ENCODE results near the gene FBXL2.

The FBXL2 gene, protein sequence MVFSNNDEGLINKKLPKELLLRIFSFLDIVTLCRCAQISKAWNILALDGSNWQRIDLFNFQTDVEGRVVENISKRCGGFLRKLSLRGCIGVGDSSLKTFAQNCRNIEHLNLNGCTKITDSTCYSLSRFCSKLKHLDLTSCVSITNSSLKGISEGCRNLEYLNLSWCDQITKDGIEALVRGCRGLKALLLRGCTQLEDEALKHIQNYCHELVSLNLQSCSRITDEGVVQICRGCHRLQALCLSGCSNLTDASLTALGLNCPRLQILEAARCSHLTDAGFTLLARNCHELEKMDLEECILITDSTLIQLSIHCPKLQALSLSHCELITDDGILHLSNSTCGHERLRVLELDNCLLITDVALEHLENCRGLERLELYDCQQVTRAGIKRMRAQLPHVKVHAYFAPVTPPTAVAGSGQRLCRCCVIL

DNA sequence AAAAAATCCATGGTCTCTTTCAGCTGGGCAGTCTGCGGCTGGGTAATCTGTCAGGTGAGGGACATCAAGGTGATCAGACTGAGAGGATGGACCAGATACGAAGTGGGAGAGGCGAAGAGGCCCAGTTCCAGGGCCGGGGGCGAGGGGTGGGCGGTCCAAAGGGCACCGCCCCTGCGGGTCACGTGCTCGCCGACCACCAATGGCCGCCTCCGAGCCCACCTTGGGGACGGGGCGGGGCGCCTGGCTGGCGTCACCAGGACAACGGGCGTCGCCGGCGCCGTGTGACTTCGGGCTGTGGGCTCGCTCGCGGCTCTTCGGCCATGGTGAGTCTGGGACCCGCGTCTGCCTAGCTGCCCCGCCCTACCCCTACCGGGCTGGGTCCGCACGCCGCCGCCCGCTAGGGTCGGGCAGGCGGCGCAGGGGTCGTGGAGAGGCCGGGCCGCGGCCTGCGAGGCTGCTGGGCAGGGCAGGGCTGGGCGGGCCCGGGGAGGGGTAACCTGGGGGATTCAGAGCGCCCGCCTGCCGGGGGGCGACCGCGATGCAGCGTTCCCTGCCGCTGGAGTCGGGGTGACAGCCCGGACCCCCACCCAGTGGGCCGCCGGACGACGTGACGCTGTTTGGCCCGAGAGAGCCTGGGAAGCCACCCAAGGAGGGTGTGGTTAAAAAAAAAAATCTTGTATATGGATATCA lies at the start of gene FBXL2:
Gene FBXL2 (plus strand): TSS at position 250 of the 690 bp plus-strand sequence. CDS start 71 bp downstream, at position 321.
- FAIRE-seq: no peak
- peak; percentile 54 for DNase-seq (ENCODE audit: low spot score)

DNA sequence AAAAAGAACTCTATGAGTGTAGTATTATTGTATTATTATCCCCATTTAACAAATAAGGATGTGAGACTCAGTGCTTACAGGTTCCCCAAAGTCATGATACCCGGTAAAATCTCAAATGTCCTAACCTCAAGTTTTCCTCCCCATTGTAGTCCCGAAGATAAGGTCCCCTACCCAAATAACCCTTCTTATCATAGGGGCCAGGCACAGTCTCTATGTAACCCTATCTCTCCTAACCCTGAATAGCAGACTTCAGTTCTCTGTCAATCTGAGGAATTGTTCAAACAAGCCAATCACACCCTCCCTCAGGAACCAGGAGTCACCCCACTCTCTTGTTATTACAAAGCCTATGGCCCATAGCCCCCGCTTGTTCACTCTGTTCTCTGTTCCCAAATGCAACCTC lies 48.2 kb upstream of the FBXL2 start:
- DNase-seq (ENCODE audit: low spot score) (no peak), FAIRE-seq (no peak)

DNA sequence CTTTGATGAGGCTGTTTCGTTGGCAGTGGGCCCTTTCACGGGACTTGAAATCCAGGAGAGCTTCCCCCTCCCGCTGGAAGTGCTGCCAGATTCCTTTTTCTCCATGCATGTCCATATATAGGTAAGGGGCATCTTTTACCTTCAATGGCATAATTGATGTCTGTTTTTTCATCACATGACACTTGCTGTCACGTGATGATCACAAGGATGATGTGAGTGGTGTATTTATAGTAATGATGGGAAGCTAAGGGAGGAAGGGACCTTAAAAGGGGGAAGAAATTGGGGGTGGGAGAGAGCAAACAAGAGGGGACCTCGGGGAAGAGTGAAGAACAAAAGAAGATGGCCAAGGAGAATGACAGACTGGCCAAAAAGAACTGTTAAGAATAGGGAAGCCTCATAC lies 47.3 kb upstream of the FBXL2 start:
- no peak for FAIRE-seq
- DNase-seq (ENCODE audit: low spot score): no peak

DNA sequence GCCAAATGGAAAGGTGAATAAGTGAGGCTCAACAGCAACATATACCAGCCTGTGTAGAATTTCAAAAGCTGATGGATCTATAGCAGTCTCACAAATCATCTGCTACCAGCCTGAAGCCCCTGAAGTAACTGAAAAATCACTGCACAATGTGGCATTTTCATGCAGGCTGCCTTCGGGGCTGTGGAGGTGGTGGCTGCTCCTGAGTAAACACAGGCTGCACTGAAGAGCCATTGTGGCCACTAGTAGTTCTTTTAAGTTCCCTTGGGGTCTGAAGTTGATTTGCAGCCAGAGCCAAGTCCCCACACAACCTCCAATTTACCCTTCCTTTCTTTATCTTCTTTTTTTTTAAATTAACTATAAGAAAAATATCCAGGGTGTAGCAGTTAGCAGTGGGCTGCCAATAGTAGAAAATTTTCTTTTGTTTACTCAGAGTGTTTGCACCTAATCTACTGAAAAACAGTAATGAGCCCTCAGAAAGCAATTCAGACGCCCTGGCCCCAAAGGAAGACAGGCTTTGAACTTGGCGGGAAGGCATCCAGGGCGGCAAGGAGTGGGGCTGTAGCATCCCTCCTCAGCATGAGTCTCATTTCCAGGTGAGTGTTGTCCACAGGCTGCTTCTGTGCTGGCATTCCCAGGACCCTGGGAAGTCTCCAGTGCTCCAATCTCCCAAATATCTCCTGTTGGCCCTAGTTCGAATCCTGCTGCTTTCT lies 45.3 kb upstream of the FBXL2 start:
- no peak for DNase-seq (ENCODE audit: low spot score)

DNA sequence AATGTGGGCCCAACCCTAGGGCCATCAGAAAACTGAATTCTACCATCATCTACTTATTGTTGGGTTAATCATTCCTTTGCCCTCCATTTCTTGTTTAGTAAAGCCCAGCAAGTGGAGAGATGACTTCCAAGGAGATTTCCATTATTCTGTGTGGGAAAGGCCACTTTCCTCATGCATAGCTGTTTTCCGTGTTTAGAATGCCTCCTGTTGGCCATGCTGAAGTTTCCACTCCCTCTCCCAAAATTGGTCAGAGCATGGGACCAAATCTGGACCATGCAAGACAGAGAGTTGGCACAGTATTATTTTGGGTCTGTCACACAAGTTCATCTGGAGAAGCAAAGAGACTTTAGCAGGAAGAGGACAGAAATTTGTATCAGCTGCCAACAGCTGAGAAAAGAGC lies 43.4 kb upstream of the FBXL2 start:
- no peak for DNase-seq (ENCODE audit: low spot score)
- no peak for FAIRE-seq

More for the DNA sequence above, 45.3 kb upstream of the FBXL2 start:
- FAIRE-seq: no peak

DNA sequence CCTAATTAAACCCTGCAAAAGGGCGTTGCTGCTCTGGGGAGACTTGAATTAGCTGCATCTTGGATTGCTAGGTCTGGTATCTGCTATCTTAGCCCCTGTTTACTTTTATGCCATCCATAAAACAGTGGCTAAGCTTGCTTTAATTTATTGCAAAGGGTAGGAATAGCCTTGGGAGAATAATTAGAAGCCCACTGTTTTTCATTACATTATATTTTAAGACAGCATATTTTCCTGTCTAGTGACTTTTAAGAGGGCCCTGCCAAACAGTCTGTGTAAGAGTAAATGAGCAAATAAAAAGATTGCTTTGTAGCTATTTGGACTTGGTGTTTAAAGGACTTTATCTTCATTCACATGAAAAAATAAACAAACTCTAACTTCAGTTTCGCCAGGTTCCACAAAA lies 41.2 kb upstream of the FBXL2 start:
- FAIRE-seq (no peak), DNase-seq (ENCODE audit: low spot score) (no peak)

DNA sequence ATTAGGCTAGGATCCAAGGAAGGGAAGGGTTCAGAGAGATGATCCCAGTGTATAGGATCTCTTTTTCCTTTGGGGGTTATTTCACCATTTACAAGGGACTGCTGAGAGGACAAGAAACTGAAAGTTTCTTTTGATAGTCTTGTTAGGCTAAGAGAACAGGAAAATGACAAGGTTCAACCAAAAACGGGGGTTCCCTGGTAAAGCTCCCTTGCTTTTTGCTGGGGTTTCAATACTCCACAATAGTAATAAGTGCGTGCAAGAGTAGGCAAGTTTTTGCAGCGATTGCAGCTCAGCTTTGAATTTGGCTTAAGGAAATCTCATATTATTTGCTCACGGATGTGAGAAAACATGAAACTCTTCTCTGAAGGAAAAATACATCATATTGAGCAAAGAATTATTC lies 39.8 kb upstream of the FBXL2 start:
- DNase-seq (ENCODE audit: low spot score): no peak
- FAIRE-seq: no peak

DNA sequence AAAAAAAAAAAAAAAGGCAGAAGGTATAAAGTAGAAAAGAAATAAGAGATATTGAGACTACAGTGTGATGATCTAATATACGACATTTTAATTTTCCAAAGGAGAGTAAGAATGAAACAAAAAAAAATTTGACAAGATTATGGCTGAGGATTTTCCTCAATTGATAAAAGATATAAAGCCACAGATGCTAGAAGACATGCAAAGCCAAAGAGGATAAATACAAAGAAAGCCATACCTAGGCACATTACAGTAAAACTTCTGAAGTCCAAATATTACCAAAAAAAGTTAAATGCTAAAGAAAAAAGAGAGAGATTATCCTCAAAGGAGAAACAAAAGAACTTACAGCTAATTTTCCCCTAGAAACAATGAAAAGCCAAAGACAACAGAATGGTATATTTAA lies 38.3 kb upstream of the FBXL2 start:
- no peak for DNase-seq (ENCODE audit: low spot score)
- FAIRE-seq: no peak

DNA sequence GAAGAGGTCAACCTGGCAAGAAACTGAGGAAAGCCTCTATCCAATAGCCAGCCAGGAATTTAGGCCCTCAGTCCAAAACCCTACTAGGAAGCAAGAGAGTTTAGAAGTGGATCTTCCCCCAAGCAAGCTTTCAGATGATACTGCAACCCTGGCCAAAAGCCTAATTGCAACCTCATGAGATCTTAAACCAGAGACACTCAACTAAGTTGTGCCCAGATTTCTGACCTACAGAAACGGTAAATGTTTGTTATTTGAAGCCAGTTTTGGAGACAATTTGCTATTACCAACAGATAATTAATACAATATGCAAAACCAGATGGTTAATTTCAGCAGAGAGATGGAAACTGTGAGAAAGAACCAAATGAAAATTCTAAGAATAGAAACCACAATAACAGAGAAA lies 37.0 kb upstream of the FBXL2 start:
- DNase-seq (ENCODE audit: low spot score) (no peak), FAIRE-seq (no peak)

DNA sequence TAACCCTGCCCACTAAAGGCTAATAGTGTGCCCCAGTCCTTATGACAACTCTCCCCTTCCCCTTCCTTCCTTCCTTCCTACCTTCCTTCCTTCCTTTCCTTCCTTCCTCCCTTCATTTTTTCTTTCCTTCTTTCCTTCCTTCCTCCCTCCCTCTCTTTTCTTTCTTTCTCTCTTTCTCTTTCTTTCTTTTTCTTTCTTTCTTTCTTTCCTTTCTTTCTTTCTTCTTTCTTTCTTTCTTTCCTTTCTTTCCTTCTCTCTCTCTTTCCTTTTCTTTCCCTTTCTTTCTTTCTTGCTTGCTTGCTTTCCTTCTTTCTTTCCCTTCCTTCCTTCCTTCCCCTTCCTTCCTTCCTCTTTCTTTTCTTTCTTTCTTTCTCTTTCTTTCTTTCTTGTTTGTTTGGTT lies 30.5 kb upstream of the FBXL2 start:
- DNase-seq (ENCODE audit: low spot score): no peak
- FAIRE-seq: no peak

DNA sequence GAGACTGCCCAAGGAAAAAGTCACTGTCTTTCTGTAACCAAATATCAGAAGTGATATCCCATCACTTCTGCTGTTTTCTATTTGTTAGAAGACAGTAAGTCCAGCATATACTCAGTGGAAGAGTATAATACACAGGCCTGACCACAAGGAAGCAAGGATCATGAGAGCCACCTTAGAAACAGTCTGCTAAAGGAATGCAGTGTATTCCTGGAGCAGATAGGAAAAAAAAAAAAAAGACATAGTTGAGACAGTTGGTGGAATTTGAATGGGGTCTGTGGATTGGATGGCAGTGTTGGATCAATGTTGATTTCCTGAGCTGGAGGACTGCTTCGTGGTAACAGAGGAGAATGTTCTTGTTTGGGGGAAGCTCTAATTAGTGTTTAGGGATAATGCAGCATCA lies 26.5 kb upstream of the FBXL2 start:
- DNase-seq (ENCODE audit: low spot score) (no peak), FAIRE-seq (no peak)

DNA sequence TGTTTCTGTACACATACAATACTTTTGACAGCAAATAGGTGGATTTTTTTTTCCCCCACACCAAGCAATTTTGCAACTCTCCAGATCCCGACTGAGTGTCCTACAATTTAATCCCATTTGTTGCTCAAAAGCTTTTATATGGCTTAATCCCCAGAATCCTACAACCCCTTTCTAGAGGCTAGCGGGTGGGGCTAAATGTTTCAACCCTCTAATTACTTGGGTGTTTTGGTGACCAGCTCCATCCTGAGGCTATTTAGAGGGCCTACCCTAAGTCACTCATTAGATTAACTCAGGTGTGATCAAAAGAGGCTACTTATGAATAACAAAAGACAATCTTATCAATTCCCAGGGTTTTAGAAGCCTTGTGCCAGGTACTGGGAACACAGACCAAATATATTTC lies 21.0 kb upstream of the FBXL2 start:
- no peak for DNase-seq (ENCODE audit: low spot score)
- no peak for FAIRE-seq

DNA sequence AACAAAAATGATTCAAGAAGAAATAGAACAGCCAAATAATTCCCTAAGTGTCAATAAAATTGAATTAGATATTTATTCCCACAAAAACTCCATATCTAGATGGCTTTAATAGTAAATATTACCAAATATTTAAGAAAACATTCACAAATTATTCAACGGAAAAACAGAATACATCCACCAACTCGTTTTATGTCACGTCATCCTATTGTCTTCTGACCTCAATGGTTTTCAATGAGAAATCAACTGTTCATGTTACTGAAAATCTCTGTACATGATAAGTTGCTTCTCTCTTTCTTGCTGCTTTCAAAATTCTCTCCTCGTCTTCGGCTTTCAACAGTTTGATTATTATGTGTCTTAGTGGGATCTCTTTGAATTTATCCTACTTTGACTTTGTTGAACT lies 17.1 kb upstream of the FBXL2 start:
- no peak for FAIRE-seq
- no peak for DNase-seq (ENCODE audit: low spot score)

DNA sequence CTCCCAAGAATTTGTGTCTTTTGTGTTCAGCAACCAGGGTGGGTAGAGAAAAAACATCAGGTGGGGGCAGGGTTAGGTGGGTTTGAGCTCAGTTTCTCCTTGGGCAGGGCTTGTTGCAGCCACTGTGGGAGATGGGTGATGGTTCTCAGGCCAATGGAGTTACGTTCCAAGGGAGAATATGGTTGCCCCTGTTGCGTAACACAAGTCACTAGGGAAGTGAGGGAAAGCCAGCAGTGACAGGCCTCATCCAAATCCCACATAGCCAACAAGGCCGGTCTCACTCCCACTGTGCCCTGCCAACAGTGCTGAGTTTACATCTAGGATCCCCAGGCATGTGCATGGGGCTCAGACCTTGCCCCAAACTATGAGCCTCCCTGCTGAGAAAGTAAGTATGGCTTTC lies 7.9 kb upstream of the FBXL2 start:
- no peak for FAIRE-seq
- no peak for DNase-seq (ENCODE audit: low spot score)

DNA sequence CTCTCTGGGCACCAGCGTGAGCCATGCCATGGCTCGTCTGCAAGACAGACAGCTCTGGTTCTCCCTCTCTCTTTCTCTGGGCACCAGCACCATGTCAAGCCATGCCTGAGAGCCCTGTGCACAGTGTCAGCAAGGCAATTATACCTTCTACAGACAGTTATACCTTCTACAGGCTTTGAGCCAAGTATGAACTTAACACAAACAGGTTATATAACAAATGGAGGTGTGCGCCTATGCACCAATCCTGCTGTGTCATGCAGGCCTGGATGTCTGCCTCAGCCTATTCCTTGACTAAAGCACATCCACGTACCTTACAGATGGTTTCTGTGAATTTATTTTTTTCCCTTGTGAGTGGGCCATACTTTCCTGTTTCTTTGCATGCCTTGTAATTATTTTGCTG lies 5.9 kb upstream of the FBXL2 start:
- DNase-seq (ENCODE audit: low spot score) (no peak), FAIRE-seq (no peak)

DNA sequence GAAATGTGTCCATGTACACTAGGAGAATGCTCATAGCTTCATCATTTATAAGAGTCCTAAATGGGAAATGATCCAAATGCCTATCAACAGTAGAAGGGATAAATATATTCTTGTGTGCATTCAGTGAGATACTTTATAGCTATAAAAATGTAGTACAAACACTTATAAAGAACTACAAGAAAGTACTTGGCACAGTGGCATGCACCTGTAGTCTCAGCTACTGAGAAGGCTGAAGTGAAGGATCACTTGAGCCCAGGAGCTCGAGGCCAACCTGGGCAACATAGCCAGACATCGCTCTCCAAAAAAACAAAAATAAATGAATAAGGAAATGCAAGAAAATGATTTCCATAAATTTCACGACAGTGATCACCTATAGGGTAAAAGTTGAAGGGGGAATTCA lies 3.6 kb upstream of the FBXL2 start:
- FAIRE-seq (no peak), DNase-seq (ENCODE audit: low spot score) (no peak)

DNA sequence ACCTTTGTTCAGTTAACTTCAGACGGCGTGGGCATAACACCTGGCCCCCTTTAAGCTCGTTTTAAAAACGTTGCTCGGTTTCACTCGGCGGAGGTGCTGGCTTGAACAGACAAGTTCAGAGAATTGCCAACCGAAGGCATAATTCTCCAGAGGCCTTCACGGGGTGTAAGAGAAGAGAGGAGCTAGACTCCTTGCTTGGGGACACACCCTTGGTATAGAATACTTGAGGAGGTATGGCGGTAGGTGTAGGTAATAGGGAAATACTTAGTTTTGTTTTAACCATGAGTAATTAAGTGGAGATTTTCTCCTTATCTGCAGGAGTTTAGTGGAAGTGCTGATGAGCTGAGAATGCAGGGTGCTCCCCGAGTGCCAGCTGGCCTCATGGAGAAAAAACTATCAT lies 921 bp downstream of the FBXL2 start:
- FAIRE-seq: no peak
- no peak for DNase-seq (ENCODE audit: low spot score)

DNA sequence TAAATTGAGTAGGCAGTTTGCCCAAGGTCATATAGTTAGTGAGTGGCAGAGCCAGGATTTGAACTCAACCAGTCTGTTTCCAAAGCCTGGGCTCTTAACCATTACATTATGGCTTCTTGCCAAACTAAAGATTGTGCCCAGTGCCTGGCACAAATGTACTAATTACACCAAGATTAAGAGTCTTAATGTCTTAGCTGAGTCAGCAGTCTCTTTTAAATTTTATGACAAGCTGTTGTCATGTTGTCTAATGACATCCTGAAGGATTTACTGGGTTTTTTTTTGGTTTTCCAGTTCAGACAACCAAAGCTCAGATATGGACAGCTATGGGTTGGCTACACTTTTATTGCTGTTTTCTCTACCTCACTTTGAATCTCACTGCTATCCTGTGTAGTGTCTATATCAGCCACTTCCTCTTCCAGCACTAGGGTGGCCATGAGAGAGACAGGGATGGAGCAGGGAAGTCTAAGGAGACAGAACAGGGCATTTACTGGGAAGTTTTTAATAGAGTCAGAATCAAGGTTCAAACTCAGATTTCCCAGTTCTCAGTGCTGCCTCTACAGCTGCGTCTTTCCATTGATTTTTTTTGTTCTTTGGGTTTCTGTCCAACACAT lies 10.5 kb downstream of the FBXL2 start:
- FAIRE-seq: no peak

DNA sequence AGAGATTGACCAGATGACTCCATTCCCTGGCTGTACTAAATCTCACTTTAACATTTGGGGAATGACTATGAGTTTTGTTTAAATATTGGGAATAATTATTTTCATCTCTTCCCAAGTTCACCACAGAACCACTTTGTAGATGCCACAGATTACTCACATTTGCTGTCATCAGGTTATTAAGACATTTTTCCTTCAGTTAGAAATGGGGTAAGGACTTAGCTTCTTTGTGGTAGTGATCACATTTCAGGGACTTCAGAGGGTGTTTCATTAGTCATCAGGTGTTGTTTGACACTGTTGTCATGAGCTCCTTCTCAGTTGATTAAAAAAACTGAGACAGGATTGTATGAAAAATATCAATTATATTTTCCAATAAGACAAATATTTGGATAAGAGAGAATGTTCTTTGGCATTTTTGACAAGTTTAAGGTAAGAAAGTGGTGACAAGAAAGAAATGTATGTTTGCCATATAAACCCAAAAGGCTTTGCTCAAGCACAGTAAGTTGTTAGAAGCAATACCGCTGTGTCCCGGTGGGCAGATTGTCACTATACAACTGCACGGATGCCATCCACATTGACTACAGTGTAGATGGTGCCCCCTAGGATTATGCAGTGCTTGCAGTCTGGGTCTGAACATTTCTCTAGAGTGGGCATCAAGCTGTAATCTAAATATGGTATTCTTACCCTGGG lies 22.3 kb downstream of the FBXL2 start:
- DNase-seq (ENCODE audit: low spot score) (peak; percentile 79), FAIRE-seq (peak; percentile 74)

More for the DNA sequence above, 10.5 kb downstream of the FBXL2 start:
- DNase-seq (ENCODE audit: low spot score): no peak

DNA sequence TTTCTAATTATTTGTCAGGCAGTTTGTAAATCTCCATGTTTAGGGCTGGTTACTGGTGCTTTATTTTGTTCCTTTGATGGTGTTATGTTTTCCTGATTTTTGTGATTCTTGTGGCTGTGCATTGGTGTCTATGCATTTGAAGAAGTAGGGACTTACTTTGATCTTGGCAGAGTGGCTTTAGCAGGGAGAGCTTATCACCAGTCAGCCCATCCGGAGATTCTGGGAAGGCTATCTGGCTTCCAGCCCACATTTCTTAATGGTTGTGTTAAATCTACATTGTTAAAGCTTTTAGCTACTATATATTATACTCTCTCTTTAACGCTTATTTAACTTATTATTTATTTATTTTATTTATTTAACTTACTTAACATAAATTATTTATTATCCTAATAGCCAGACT lies 35.1 kb downstream of the FBXL2 start:
- DNase-seq (ENCODE audit: low spot score) (no peak), FAIRE-seq (no peak)

DNA sequence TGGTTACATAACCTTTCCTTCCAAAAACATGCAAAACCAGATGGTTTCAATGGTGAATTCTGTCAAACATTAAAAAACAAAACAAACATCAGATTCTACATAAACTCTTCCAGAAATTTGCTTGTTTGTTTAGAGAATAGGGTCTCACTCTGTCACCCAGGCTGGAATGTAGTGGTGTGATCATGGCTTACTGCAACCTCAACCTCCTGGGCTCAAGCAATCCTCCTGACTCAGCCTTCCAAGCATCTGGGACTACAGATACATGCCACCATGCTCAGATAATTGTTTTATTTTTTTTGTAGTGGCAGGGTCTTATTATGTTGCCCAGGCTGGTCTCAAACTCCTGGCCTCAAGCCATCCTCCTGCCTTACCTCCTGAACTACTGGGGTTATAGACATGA lies 36.1 kb downstream of the FBXL2 start:
- no peak for DNase-seq (ENCODE audit: low spot score)
- FAIRE-seq: no peak
